Lung (tissue), 12 donors: ENCODE measurements around the gene VSIG4. TPM values are rescaled to one million over a fixed set of nuclear protein-coding genes. Genes with fewer than 3 reads are reported as not detected.
A peak's percentile ranks its signal among the peaks of the same experiment; 100 is the strongest.

Source experiments
- ATAC-seq: fragments of 200-7000 bp; cut with Tn5 transposase; one replicate; pipeline ENCODE4 v1.9.1; 2020; ENCODE audit warnings: moderate number of reproducible peaks; ENCODE audit not compliant: insufficient read depth, low FRiP score
- DNase-seq, 3 donors: peaks; one replicate each; pipeline ENCODE4 v3.0.0-alpha.2; 2013 to 2017
- H3K27ac ChIP-seq, 2 donors: one replicate each; pipeline ENCODE4 v1.5.1; 2013; ENCODE audit warnings: mild to moderate bottlenecking in 2 of 2, moderate library complexity in 2 of 2, control low read depth in 1 of 2, inconsistent platforms in 1 of 2, low read depth in 1 of 2, low read length in 1 of 2
- H3K27me3 ChIP-seq, 3 donors: one replicate each; pipeline ENCODE4 v1.5.1; 2013; ENCODE audit warnings: low read length in 2 of 3; ENCODE audit not compliant: control insufficient read depth in 3 of 3, insufficient read depth in 3 of 3
- H3K36me3 ChIP-seq, 4 donors: one replicate each; pipeline ENCODE4 v1.5.1; 2013; ENCODE audit warnings: low read length in 4 of 4, mild to moderate bottlenecking in 1 of 4, moderate library complexity in 1 of 4; ENCODE audit not compliant: control insufficient read depth in 4 of 4, insufficient read depth in 4 of 4
- H3K4me1 ChIP-seq, 5 donors: one replicate each; pipeline ENCODE4 v1.5.1; 2013; ENCODE audit warnings: low read length in 5 of 5, mild to moderate bottlenecking in 2 of 5, moderate library complexity in 1 of 5; ENCODE audit not compliant: control insufficient read depth in 5 of 5, insufficient read depth in 5 of 5
- H3K4me3 ChIP-seq: one replicate; pipeline ENCODE4 v1.5.1; 2013; ENCODE audit warnings: mild to moderate bottlenecking, control low read depth, moderate library complexity
- H3K9ac ChIP-seq, 2 donors: one replicate each; pipeline ENCODE4 v1.5.1; 2013; ENCODE audit warnings: low read length in 2 of 2, control low read depth in 1 of 2; ENCODE audit not compliant: insufficient read depth in 1 of 2
- H3K9me3 ChIP-seq, 4 donors: one replicate each; pipeline ENCODE4 v1.5.1; 2013; ENCODE audit warnings: low read length in 3 of 4, mild to moderate bottlenecking in 1 of 4, moderate library complexity in 1 of 4; ENCODE audit not compliant: control insufficient read depth in 4 of 4, insufficient read depth in 3 of 4
- CTCF ChIP-seq: IDR thresholded peaks from 2 replicates; pipeline ENCODE4 v1.5.1; 2012; ENCODE audit warnings: mild to moderate bottlenecking; ENCODE audit errors: control extremely low read depth, extremely low read depth
- WGBS, 2 donors: extraction: QIAGEN DNeasy Blood & Tissue Kit; methylation state at CpG; one replicate each; pipeline ENCODE4 v1.1.7; 2013; 5-methylcytosine and 5-hydroxymethylcytosine counted together
- polyA plus RNA-seq, 2 donors: library from polyadenylated mRNA; stranded (reverse); fragments of 200-250 nt; gene quantifications; one replicate each; pipeline ENCODE4 v1.2.1, GENCODE V29; 2013
- total RNA-seq, 2 donors: library from RNA; depleted of rRNA in 1 of 2; stranded (reverse); fragments of >200 nt in 1 of 2; gene quantifications; one replicate each; pipeline ENCODE4 v1.2.1, GENCODE V29; 2014 to 2021
- donor health status: control.
- donor health status: control.
- donor health status: Bipolar disorder and iron deficiency.
- donor health status: healthy.
- donor health status: DM: yes; HTN: yes; CAD: no.

The VSIG4 gene
- total and polyA plus RNA-seq, 4 donors, result 13.7 to 255 (median 154) TPM

GRCh38 chrX:66053414-66053813, 13.5 kb upstream of the VSIG4 start:
- H3K36me3 ChIP-seq, result no peaks in the 10 kb centered on the region
- H3K9ac ChIP-seq, result no peak overlapping the region
- no peak for DNase-seq
- ATAC-seq, result no peak
- WGBS, 2 donors, result 63 to 77% methylated on average over 1 of the region's 1 CpG
- H3K27ac ChIP-seq, result no peak overlapping the region
- H3K4me3 ChIP-seq, result no peak overlapping the region
- no peaks in the 10 kb centered on the region for H3K4me1 ChIP-seq
- peaks cover 0 to 10% (median 3%) of the 10 kb centered on the region in 4 donors for H3K9me3 ChIP-seq
- peaks cover 0 to 6% (median 2%) of the 10 kb centered on the region in 3 donors for H3K27me3 ChIP-seq
- no peak for TF ChIP-seq CTCF

GRCh38 chrX:66051980-66052379, 12.1 kb upstream of the VSIG4 start:
- Histone ChIP-seq H3K9ac (no peak overlapping the region), H3K27me3 (peaks cover 0 to 6% (median 2%) of the 10 kb centered on the region in 3 donors), H3K36me3 (no peaks in the 10 kb centered on the region), H3K4me3 (no peak overlapping the region), H3K9me3 (peaks cover 0 to 10% (median 3%) of the 10 kb centered on the region in 4 donors), H3K4me1 (no peaks in the 10 kb centered on the region), H3K27ac (no peak overlapping the region)
- no peak for TF ChIP-seq CTCF
- no peak for ATAC-seq
- DNase-seq, result no peak
- 54 to 71% methylated on average over 3 of the region's 3 CpGs for WGBS, 2 donors

- Histone ChIP-seq H3K4me1 (no peaks in the 10 kb centered on the region), H3K9ac (no peak overlapping the region), H3K27ac (no peak overlapping the region), H3K4me3 (no peak overlapping the region), H3K27me3 (peaks cover 0 to 6% (median 2%) of the 10 kb centered on the region in 3 donors), H3K9me3 (no peaks in the 10 kb centered on the region), H3K36me3 (no peaks in the 10 kb centered on the region)
- DNase-seq, result peak in 2 of 3 donors; percentile 4 to 15
- peak; percentile 59 for ATAC-seq
- WGBS, 2 donors, result 33 to 63% methylated on average over 1 of the region's 1 CpG
- TF ChIP-seq CTCF, result no peak
Measured at GRCh38 chrX:66050140-66050569, 10.3 kb upstream of the VSIG4 start.

GRCh38 chrX:66049056-66049455, 9.2 kb upstream of the VSIG4 start:
- Histone ChIP-seq H3K9ac (no peak overlapping the region), H3K9me3 (no peaks in the 10 kb centered on the region), H3K4me1 (no peaks in the 10 kb centered on the region), H3K27me3 (peaks cover 0 to 6% (median 2%) of the 10 kb centered on the region in 3 donors), H3K4me3 (no peak overlapping the region), H3K36me3 (no peaks in the 10 kb centered on the region), H3K27ac (no peak overlapping the region)
- no peak for DNase-seq
- 70 to 88% methylated on average over 2 of the region's 2 CpGs for WGBS, 2 donors
- ATAC-seq, result no peak
- no peak for TF ChIP-seq CTCF
